Prostate gland (tissue), 2 donors: ENCODE measurements around the gene CCDC85B. TPM values are rescaled to one million over a fixed set of nuclear protein-coding genes. Genes with fewer than 3 reads are reported as not detected.

Experiments
- DNase-seq: peaks from one replicate; pipeline ENCODE4 v3.0.0-alpha.2; 2019; ENCODE audit warnings: low spot score
- H3K27ac ChIP-seq, 2 donors: fragments of 200-600 bp; sonication (generic); 2 replicates each; pipeline ENCODE4 v1.5.1; 2017 to 2019
- H3K27me3 ChIP-seq: fragments of 200-600 bp; sonication (generic); replicated peaks from 2 replicates; pipeline ENCODE4 v1.5.1; 2019; ENCODE audit not compliant: insufficient read depth
- H3K36me3 ChIP-seq, 2 donors: fragments of 200-600 bp; sonication (generic); 1 replicate in 1 of 2; 2 replicates in 1 of 2; pipeline versions ENCODE4 v1.5.1 to v1.8.1; 2017 to 2019
- H3K4me1 ChIP-seq: fragments of 200-600 bp; sonication (generic); replicated peaks from 2 replicates; pipeline ENCODE4 v1.5.1; 2019
- H3K4me3 ChIP-seq, 2 donors: fragments of 200-600 bp; sonication (generic); 2 replicates each; pipeline ENCODE4 v1.5.1; 2017 to 2019
- H3K9me3 ChIP-seq: fragments of 200-600 bp; sonication (generic); 2 replicates; pipeline ENCODE4 v1.5.1; 2017
- CTCF ChIP-seq, 4 experiments: fragments of 200-600 bp in 2 of 4; fragments of 450-650 bp in 2 of 4; sonication (generic) in 2 of 4; IDR thresholded peaks; 1 replicate in 3 of 4; 2 replicates in 1 of 4; pipeline ENCODE4 v1.5.1; 2016 to 2019; ENCODE audit warnings: antibody characterized with exemption in 4 of 4, mild to moderate bottlenecking in 2 of 4, moderate library complexity in 2 of 4
- POLR2A ChIP-seq: fragments of 450-650 bp; IDR thresholded peaks from one replicate; pipeline ENCODE4 v1.6.1; 2016; ENCODE audit warnings: antibody characterized with exemption, mild to moderate bottlenecking
- POLR2AphosphoS5 ChIP-seq: sonication (generic); formaldehyde crosslinking; IDR thresholded peaks from one replicate; pipeline ENCODE4 v1.6.1; 2017; ENCODE audit warnings: antibody characterized with exemption
- WGBS: methylation state at CpG from one replicate; pipeline ENCODE4 v1.1.5; 2018; 5-methylcytosine and 5-hydroxymethylcytosine counted together
- intact Hi-C: fragments of 100-400 bp; cut with DNase I; formaldehyde crosslinking; loops from one replicate; pipeline ENCODE4 v1.14.2; 2022
- total RNA-seq, 2 donors: library from RNA; depleted of rRNA; stranded (reverse); fragments of >200 nt; gene quantifications; one replicate each; pipeline ENCODE4 v1.1.0, GENCODE V29; 2016

The CCDC85B gene
- total RNA-seq, 2 donors from 2014 or later = 40.4 to 55.0 TPM

GRCh38 chr11:65903715-65904114 is 13.2 kb downstream of the CCDC85B start:
- Histone ChIP-seq H3K36me3 (no peaks in the 10 kb centered on the region), H3K27ac (no peak overlapping the region), H3K27me3 (no peaks in the 10 kb centered on the region), H3K4me3 (no peak overlapping the region), H3K4me1 (no peaks in the 10 kb centered on the region), H3K9me3 (no peaks in the 10 kb centered on the region)
- intact Hi-C loops = no loop called here
- DNase-seq = no peak
- WGBS = 73% methylated on average over 8 of the region's 8 CpGs
- TF ChIP-seq CTCF (IDR thresholded peaks at IDR 0.05) = no peak
- no peak for TF ChIP-seq POLR2A

GRCh38 chr11:65906602-65907001 is 16.1 kb downstream of the CCDC85B start:
- H3K36me3 ChIP-seq = no peaks in the 10 kb centered on the region
- 90% methylated on average over 5 of the region's 5 CpGs for WGBS
- no peak overlapping the region for H3K4me3 ChIP-seq
- no peak for DNase-seq
- H3K4me1 ChIP-seq = no peaks in the 10 kb centered on the region
- no peak overlapping the region for H3K27ac ChIP-seq
- TF ChIP-seq CTCF (IDR thresholded peaks at IDR 0.05) = no peak
- no peak for TF ChIP-seq POLR2AphosphoS5
- TF ChIP-seq POLR2A = no peak
- H3K27me3 ChIP-seq = no peaks in the 10 kb centered on the region
- intact Hi-C loops = no loop called here
- H3K9me3 ChIP-seq = no peaks in the 10 kb centered on the region

GRCh38 chr11:65907878-65908277 is 17.4 kb downstream of the CCDC85B start:
- H3K27ac ChIP-seq = no peak overlapping the region
- H3K36me3 ChIP-seq = no peaks in the 10 kb centered on the region
- H3K4me3 ChIP-seq = no peak overlapping the region
- DNase-seq = no peak
- no peaks in the 10 kb centered on the region for H3K27me3 ChIP-seq
- H3K9me3 ChIP-seq = no peaks in the 10 kb centered on the region
- no peaks in the 10 kb centered on the region for H3K4me1 ChIP-seq
- 57% methylated on average over 6 of the region's 6 CpGs for WGBS
- intact Hi-C loops = no loop called here
- TF ChIP-seq POLR2A (no peak), POLR2AphosphoS5 (no peak), CTCF (IDR thresholded peaks at IDR 0.05) (no peak)

GRCh38 chr11:65911682-65912568 is 21.5 kb downstream of the CCDC85B start:
- no peak overlapping the region for H3K4me3 ChIP-seq
- H3K9me3 ChIP-seq = no peaks in the 10 kb centered on the region
- peak in 1 of 4 experiments; percentile 21 for TF ChIP-seq CTCF (IDR thresholded peaks at IDR 0.05)
- no peak for TF ChIP-seq POLR2A
- DNase-seq = no peak
- peaks cover 6% of the 10 kb centered on the region for H3K4me1 ChIP-seq
- no peaks in the 10 kb centered on the region for H3K36me3 ChIP-seq
- WGBS = 18% methylated on average over 14 of the region's 14 CpGs
- intact Hi-C loops = loop anchor here (10.0 kb wide), 1 partner anchor 353 kb away; the partner anchor contains the start of gene RAB1B
- H3K27ac ChIP-seq = no peak overlapping the region
- no peaks in the 10 kb centered on the region for H3K27me3 ChIP-seq

- Histone ChIP-seq H3K9me3 (no peaks in the 10 kb centered on the region), H3K36me3 (no peaks in the 10 kb centered on the region), H3K4me1 (peaks cover 15% of the 10 kb centered on the region), H3K4me3 (no peak overlapping the region), H3K27me3 (no peaks in the 10 kb centered on the region), H3K27ac (no peak overlapping the region)
- intact Hi-C loops = loop anchor here (10.0 kb wide), 1 partner anchor 352 kb away; the partner anchor contains the start of gene RAB1B
- WGBS = 43% methylated on average over 4 of the region's 4 CpGs
- no peak for DNase-seq
- TF ChIP-seq CTCF (IDR thresholded peaks at IDR 0.05) = no peak
- no peak for TF ChIP-seq POLR2AphosphoS5
- TF ChIP-seq POLR2A = no peak
These were observed 22.4 kb downstream of the CCDC85B start for GRCh38 chr11:65912845-65913244.
